Kidney (tissue), 14 donors: ENCODE data around the gene SOX5. TPM values are rescaled to one million over a fixed set of nuclear protein-coding genes. Genes with fewer than 3 reads are reported as not detected.

Experiments used
- DNase-seq, 5 donors: peaks; one replicate each; pipeline ENCODE4 v3.0.0-alpha.2; 2013 to 2020
- FAIRE-seq: peaks from 2 replicates; lab custom pipeline; 2012; peaks lifted over from hg19 to GRCh38; lab: Jason Lieb, UNC
- H3K27ac ChIP-seq, 2 donors: one replicate each; pipeline ENCODE4 v1.7.0; 2013; ENCODE audit warnings: low read depth in 2 of 2, low read length in 2 of 2, inconsistent platforms in 1 of 2
- H3K27me3 ChIP-seq: one replicate; pipeline ENCODE4 v1.7.1; 2013; ENCODE audit warnings: low read length, inconsistent platforms; ENCODE audit not compliant: control insufficient read depth, insufficient read depth
- H3K36me3 ChIP-seq, 3 donors: one replicate each; pipeline versions ENCODE4 v1.7.0 to v1.7.1; 2013; ENCODE audit warnings: low read length in 3 of 3, control low read depth in 1 of 3, inconsistent platforms in 1 of 3; ENCODE audit not compliant: insufficient read depth in 3 of 3, control insufficient read depth in 2 of 3
- H3K4me1 ChIP-seq, 3 donors: one replicate each; pipeline versions ENCODE4 v1.7.0 to v1.7.1; 2013; ENCODE audit warnings: low read length in 3 of 3, inconsistent platforms in 1 of 3, low read depth in 1 of 3; ENCODE audit not compliant: control insufficient read depth in 2 of 3, insufficient read depth in 2 of 3
- H3K4me3 ChIP-seq, 3 donors: one replicate each; pipeline versions ENCODE4 v1.7.0 to v1.8.1; 2013; ENCODE audit warnings: low read length in 3 of 3, control low read depth in 1 of 3, inconsistent platforms in 1 of 3
- H3K9ac ChIP-seq, 3 donors: one replicate each; pipeline versions ENCODE4 v1.7.0 to v1.7.1; 2013; ENCODE audit warnings: low read length in 3 of 3, control low read depth in 1 of 3, inconsistent platforms in 1 of 3
- H3K9me3 ChIP-seq, 3 donors: one replicate each; pipeline versions ENCODE4 v1.7.0 to v1.7.1; 2013; ENCODE audit warnings: low read length in 3 of 3, control low read depth in 1 of 3, inconsistent platforms in 1 of 3; ENCODE audit not compliant: control insufficient read depth in 2 of 3, insufficient read depth in 1 of 3
- intact Hi-C: fragments of 100-400 bp; cut with DNase I; formaldehyde crosslinking; loops from one replicate; pipeline ENCODE4 v1.11.1; 2022
- polyA plus RNA-seq: library from polyadenylated mRNA; stranded (reverse); fragments of 350-450 nt; fragmentation: Illumina TruSeq; extraction: RNeasy Lipid Tissue Mini Kit (QIAGEN cat#74804); gene quantifications from one replicate; pipeline ENCODE4 v1.2.3, GENCODE V29; 2014; ENCODE audit warnings: low read depth, low replicate concordance; ENCODE audit not compliant: insufficient read depth
- total RNA-seq: library from RNA; stranded (reverse); fragmentation: NEBNext Ultra II Directional; extraction: Animal tissue kit (Norgen Biotek cat#: 25700); gene quantifications from one replicate; pipeline ENCODE4 v1.2.1, GENCODE V29; 2021
- TF ChIP-seq, protein P1 (sequence below): IDR thresholded peaks from 3 replicates; pipeline ENCODE4 v1.5.1; 2012; ENCODE audit warnings: mild to moderate bottlenecking, moderate library complexity, borderline replicate concordance; ENCODE audit not compliant: insufficient read depth; ENCODE audit errors: extremely low read depth
- donor health status: control.
- donor health status: control.
- donor health status: control.
- donor health status: control.
- donor health status: control.
- donor health status: DM: yes; HTN: yes; CAD: no.
- donor health status: Normal renal cell carcinoma (clear cell type).

SOX5 gene
- total and polyA plus RNA-seq, 2 donors from 2014 or later, result 0.54 to 10.8 TPM

DNA sequence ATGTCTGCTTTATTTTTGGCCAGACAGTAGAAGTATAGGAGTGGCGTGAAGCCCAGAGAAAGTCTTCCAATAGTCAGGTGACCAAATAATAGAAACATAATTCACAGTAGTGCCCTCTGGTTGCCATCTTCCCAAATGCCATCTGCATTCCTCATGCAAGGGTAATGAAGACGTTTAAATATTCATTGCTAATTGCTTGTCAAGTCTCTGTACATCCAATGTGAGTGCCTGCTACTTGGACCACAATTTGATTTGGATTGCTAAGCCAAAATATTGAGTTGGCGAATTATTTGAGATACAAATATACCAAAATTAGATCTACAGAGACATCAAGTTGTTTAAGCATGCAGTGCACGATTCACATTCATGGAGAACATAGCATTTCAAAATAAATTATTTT, 402.7 kb downstream of the SOX5 start:
- no peaks in the 10 kb centered on the region for H3K9me3 ChIP-seq
- H3K9ac ChIP-seq, result no peak overlapping the region
- TF ChIP-seq, protein P1, sequence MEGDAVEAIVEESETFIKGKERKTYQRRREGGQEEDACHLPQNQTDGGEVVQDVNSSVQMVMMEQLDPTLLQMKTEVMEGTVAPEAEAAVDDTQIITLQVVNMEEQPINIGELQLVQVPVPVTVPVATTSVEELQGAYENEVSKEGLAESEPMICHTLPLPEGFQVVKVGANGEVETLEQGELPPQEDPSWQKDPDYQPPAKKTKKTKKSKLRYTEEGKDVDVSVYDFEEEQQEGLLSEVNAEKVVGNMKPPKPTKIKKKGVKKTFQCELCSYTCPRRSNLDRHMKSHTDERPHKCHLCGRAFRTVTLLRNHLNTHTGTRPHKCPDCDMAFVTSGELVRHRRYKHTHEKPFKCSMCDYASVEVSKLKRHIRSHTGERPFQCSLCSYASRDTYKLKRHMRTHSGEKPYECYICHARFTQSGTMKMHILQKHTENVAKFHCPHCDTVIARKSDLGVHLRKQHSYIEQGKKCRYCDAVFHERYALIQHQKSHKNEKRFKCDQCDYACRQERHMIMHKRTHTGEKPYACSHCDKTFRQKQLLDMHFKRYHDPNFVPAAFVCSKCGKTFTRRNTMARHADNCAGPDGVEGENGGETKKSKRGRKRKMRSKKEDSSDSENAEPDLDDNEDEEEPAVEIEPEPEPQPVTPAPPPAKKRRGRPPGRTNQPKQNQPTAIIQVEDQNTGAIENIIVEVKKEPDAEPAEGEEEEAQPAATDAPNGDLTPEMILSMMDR, result no peak
- DNase-seq (no peak), FAIRE-seq (no peak)
- H3K36me3 ChIP-seq, result no peaks in the 10 kb centered on the region
- H3K27ac ChIP-seq, result no peak overlapping the region
- intact Hi-C loops, result no loop called here
- no peaks in the 10 kb centered on the region for H3K4me1 ChIP-seq
- no peak overlapping the region for H3K4me3 ChIP-seq
- no peaks in the 10 kb centered on the region for H3K27me3 ChIP-seq

DNA sequence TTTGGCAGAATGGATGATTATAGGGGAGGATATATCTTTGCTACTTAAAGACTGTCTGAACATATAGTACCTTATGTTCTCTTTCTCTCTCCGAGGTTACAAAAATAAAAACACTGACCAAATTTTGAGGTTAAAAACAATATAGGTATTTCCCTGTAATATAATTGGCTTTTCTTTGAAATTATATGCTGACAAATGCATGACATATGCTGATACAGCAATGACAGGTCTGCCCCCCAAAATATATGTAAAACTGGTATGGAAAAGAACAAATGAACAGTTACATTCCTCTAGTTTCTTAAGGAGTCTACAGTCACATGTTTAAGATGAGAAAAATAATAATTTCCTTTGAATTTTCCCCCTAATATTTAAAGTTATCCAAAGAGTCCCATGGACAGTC, 405.7 kb downstream of the SOX5 start:
- Histone ChIP-seq H3K36me3 (no peaks in the 10 kb centered on the region), H3K4me1 (no peaks in the 10 kb centered on the region), H3K27me3 (no peaks in the 10 kb centered on the region), H3K9ac (no peak overlapping the region), H3K9me3 (no peaks in the 10 kb centered on the region), H3K27ac (no peak overlapping the region), H3K4me3 (no peak overlapping the region)
- intact Hi-C loops, result no loop called here
- TF ChIP-seq, protein P1, result no peak
- DNase-seq (no peak), FAIRE-seq (no peak)

DNA sequence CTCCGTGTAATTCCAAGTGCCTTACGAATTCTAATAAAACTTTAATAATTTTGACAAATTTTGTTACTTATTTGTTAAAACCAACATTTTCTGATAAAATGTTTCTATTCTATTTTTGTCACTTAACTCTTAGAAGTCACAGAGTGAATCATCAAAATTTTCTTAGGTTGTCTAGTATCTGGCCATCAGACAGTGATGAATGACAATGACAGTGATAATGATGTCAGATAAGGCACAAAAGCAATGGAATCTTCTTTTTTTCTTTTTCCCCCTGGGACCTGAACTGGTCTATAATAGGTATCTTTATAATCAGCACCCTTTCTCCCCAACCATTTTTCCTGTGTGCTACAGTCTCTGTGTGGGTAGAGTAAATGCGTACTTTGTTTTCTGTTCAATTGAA, 407.3 kb downstream of the SOX5 start:
- no peaks in the 10 kb centered on the region for H3K27me3 ChIP-seq
- DNase-seq, result no peak
- TF ChIP-seq, protein P1, result no peak
- H3K27ac ChIP-seq, result no peak overlapping the region
- H3K9ac ChIP-seq, result no peak overlapping the region
- no peak overlapping the region for H3K4me3 ChIP-seq
- no peaks in the 10 kb centered on the region for H3K4me1 ChIP-seq
- no peaks in the 10 kb centered on the region for H3K9me3 ChIP-seq
- FAIRE-seq, result no peak
- intact Hi-C loops, result no loop called here
- H3K36me3 ChIP-seq, result no peaks in the 10 kb centered on the region

DNA sequence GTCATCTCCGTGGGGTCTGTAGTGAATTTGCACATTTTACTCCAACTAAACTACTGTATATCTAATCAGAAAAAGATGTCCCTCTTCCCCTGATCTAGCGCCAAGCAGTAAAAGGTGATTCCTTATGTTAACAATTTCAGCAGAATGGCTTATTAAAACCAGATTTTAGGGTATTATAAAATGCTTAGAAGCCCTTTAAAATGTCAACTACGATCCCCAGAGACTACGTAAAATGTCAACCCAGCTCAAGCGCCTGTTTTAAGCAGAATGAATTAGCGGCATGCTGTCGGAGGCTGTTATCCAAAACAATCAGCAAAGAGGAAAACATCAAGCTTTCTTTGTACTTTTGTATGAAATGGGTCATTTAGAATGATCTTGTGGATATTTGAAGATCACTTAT, 408.9 kb downstream of the SOX5 start:
- FAIRE-seq, result no peak
- intact Hi-C loops, result no loop called here
- TF ChIP-seq, protein P1, result no peak
- no peaks in the 10 kb centered on the region for H3K36me3 ChIP-seq
- no peak overlapping the region for H3K9ac ChIP-seq
- no peak overlapping the region for H3K4me3 ChIP-seq
- DNase-seq, result peak in 2 of 5 donors; percentile 31 to 70
- H3K9me3 ChIP-seq, result no peaks in the 10 kb centered on the region
- H3K4me1 ChIP-seq, result no peaks in the 10 kb centered on the region
- no peak overlapping the region for H3K27ac ChIP-seq
- no peaks in the 10 kb centered on the region for H3K27me3 ChIP-seq
